NOMO-1 treated with DMSO at 0.1 percent for 48 hours (cell line): ENCODE data around the gene KCNK3.

Experiments used
- DNase-seq: peaks from one replicate; lab custom pipeline; 2025; ENCODE audit not compliant: unreplicated experiment; lab: John Stamatoyannopoulos, UW

KCNK3 gene

GRCh38 chr2:26711457-26712161 lies 19.1 kb downstream of the KCNK3 start:
- no peak for DNase-seq

DNA sequence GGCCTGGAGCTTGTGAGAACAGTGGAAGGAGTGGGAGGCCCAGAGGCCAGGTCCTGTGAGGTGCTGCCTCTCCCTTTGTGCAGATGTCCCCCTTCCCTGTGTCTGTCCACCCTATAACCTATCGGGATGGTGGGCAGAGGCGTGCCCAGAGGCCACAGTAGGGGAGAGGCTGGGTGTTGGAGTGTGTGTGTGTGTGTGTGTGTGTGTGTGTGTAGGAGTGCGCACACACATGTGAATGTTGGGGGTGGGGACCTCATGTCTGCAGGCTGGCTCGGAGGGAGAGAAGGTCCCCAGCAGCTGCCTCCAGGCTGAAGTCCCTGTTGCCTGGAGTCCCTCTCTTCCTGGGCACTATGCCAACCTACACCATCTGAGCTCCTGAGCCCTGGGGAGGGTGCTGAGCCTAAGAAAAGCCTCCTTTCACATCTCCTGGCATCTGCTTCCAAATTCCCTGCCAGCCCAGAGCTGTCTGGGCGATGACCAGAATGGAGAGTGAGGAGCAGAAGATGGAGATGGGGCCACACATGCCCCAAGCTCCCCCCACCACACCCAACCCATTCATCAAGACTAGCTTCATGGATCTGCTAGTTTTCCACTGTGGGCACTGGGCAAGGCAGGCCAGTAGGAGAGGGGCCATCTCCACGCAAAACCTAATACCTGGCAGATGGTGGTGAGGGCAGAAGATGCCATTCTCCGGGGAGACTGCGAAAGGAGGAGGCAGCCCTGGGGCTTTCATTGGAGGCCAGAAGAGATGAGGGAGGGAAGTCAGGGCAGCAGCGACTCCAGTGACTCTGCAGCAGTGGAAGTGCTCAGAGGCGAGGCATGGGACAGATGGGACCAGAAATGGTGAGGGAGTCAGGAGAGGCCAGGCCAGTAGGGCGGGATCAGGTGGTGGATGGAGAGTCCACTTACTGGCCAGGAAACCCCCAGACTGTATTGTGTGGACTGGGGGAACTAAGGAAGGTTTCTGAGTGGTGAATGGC lies 20.3 kb downstream of the KCNK3 start:
- DNase-seq, result no peak

- no peak for DNase-seq
These were observed 23.2 kb downstream of the KCNK3 start for GRCh38 chr2:26715528-26716270.

GRCh38 chr2:26716340-26716739 lies 23.8 kb downstream of the KCNK3 start:
- DNase-seq, result no peak

DNA sequence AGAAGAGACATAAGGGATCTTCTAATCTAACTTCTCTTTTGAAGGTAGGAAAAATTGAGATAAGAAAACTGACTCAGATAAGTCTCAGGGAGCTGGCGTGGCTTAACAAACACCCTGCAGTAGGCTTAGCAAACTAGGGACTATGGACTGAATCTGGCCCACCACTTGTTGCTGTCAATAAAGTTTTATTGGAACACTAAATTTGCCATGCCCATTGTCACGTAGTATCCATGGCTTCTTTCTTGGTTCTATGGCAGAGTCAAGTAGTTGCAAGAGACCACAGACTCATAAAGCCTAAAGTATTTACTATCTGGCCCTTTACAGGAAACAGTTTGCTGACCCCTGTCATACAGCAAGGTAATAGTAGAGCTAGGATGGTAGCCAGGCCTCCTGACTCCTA lies 24.2 kb downstream of the KCNK3 start:
- DNase-seq, result no peak

GRCh38 chr2:26717362-26717761 lies 24.8 kb downstream of the KCNK3 start:
- DNase-seq, result no peak

GRCh38 chr2:26718949-26719686 lies 26.6 kb downstream of the KCNK3 start:
- DNase-seq, result no peak

DNA sequence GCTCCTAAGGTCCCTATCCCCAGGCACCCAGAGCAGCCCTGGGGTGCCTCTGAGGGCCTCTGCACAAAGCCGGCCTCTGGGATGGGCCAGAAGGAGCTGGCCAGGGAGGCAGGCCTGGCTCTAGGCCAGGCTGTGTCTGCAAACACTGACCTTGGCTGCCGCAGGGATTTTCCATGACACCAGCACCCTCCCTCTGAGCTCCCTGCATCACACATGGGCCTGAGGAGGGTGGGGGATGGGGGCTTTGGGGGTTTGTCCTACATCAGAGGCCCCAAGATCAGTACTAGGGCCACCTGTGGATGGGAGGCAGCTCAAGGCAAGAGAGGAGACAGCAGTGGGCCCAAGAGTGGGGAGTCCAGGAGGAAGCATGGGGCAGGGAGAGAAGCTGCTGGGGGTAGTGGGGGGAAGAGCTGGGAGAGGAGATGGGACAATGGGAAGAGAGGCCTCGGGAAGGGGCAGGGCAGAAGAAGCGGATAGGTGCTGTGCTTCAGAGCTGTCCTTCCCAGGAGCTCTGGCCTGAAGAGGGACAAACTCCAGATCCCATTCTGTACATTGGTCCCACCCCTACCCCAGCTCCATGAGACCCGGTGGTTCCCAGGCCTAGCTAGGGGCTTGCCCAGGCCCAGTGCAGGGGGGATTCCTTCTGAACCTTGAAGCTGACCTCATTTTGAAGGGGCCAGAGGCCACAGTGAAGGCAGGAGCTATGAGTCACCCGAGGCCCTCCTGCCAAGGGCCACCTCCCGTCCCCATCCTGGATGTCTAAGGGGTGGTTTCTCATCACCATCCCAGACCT lies 28.0 kb downstream of the KCNK3 start:
- no peak for DNase-seq

- no peak for DNase-seq
These were observed 28.9 kb downstream of the KCNK3 start for GRCh38 chr2:26721115-26722032.

DNA sequence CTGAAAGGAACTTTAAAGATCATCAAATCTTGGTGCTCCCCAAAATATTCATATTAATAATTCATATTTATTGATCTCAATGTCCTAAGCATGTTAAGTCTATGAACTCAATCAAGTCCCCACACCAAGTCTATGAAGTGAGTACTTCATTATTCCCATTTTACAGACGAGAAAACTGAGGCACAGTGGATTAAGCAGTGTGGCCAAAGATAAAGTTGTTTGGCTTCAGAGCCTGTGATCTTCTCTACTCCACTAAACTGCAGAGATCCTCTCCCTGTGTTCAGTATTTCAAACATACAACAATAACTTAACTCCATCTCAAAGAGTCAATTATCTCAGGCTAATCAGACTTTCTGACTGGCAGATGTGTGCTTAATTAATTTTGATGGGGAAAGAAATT lies 29.8 kb downstream of the KCNK3 start:
- no peak for DNase-seq

DNA sequence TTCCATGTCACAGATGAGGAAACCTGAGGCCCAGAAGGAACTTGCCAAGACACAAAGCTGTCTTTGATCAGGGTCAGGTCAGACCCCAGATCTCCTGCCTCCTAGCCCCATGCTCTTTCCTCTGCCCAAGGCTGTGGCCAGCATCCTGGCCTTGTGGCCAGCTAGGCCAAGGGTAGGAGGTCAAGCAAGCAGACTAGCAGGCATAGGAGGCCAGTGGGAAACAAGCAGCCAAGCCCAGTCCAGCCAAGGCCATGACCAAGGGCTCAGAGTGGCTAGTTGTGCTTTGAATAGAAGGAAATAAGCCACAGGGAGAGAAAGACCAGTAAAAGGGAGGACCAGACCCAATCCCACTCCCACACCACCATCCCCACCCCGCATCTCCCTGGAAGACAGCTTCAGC lies 30.4 kb downstream of the KCNK3 start:
- DNase-seq, result no peak

DNA sequence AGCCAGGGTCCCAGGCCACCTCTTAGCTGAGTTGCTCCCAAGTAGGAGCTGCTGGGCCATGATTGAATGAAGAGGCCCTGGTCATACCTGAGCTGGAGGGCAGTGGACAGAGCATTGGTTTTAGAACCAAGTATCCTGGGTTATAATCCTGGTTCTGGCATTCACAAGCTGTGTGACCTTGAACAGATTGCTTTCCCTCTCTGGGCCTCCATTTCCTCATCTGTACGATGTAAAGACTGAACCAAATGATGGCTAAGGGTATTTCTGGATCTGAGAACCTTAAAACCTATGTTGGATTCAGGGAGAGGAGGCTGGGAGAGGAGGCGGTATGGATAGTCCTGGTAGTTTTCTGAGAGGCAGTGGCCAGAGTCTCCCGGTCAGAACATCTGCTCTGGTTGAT lies 31.0 kb downstream of the KCNK3 start:
- DNase-seq, result no peak

DNA sequence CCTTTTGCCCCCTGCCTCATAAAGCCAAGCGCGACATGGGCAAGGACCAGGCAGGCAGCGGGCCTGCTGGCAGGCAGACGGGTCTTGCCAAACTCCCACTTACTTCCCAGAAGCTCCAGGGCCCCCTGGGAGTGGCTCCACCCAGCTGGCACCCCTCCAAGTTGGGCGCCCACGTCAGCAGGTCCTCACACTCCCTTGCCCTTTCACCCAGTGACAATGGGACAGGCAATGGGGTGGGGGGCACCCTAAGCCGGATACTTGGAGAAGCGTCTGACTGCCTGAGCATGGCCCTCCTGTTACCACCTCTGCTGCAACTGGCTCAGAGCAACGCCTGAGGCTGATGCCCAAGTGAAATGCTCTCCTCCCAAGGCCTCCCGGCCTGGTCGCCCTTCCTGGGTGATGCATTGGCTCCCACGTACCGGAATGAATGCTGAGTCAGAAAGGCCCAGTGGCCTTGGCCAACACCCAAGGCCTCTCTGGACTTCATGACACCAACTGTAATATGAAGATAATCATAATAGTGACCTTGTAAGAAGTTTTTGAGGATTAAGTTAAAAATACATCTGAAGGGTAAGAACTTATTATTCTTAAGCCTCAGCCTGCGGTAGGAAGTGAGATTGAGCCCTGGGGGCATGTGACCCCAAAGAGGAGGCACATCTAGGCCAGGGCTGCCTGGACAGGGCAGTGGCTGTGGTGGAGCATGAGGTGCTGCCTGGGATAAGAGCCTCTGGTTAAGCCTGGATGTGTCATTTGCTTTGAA lies 31.6 kb downstream of the KCNK3 start:
- DNase-seq, result no peak

GRCh38 chr2:26724784-26725520 lies 32.4 kb downstream of the KCNK3 start:
- DNase-seq, result no peak

DNA sequence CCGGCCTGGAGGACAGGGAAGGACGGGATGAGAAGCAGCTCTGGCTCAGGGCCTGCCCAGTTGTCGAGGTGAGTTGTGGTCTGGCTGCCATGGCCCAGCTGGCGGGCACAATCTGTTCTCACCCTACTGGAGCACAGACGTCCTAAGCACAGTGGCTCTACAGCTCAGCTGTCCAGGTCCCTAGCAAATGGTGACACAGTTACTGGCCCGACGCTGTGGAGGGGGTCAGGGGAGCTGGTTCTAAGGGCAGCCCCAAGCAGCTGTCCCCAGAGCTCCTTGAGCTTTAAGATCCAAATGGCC lies 32.9 kb downstream of the KCNK3 start:
- DNase-seq, result no peak

DNA sequence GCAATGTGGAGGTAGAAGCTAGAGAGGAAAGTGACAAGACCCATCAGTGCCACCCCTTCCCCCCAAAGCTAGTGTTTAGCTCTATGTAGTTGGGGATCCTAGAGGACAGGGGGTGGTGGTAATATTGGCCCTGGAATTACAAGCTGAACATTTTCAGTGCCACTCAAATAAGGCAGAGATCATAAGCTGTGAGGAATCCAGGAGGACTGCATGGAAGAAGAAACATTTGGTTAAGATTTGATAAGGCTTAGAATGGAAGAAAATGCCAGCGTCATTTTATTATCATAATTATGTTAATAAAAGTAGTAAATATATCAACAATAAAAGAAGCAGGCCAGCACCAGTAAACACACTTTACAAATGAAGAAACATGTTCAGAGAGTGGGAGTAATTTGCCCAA lies 33.7 kb downstream of the KCNK3 start:
- no peak for DNase-seq

DNA sequence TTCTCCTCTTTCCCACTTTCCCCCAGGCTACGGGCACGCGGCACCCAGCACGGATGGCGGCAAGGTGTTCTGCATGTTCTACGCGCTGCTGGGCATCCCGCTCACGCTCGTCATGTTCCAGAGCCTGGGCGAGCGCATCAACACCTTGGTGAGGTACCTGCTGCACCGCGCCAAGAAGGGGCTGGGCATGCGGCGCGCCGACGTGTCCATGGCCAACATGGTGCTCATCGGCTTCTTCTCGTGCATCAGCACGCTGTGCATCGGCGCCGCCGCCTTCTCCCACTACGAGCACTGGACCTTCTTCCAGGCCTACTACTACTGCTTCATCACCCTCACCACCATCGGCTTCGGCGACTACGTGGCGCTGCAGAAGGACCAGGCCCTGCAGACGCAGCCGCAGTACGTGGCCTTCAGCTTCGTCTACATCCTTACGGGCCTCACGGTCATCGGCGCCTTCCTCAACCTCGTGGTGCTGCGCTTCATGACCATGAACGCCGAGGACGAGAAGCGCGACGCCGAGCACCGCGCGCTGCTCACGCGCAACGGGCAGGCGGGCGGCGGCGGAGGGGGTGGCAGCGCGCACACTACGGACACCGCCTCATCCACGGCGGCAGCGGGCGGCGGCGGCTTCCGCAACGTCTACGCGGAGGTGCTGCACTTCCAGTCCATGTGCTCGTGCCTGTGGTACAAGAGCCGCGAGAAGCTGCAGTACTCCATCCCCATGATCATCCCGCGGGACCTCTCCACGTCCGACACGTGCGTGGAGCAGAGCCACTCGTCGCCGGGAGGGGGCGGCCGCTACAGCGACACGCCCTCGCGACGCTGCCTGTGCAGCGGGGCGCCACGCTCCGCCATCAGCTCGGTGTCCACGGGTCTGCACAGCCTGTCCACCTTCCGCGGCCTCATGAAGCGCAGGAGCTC lies 35.4 kb downstream of the KCNK3 start:
- no peak for DNase-seq
